ENCODE data around the gene TAAR2.
"Not testable (repeated sequence)": the region's sequence is repeated elsewhere in the genome, so short reads cannot be mapped to it uniquely, and the experiment has no call there.

TAAR2 gene, protein sequence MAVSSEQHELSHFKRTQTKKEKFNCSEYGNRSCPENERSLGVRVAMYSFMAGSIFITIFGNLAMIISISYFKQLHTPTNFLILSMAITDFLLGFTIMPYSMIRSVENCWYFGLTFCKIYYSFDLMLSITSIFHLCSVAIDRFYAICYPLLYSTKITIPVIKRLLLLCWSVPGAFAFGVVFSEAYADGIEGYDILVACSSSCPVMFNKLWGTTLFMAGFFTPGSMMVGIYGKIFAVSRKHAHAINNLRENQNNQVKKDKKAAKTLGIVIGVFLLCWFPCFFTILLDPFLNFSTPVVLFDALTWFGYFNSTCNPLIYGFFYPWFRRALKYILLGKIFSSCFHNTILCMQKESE

GRCh38 chr6:132624175-132624574 is at the start of gene TAAR2:
Gene TAAR2, minus strand, starts transcription at chr6:132624275. Its CDS starts 0 bp downstream, at chr6:132624275.
- no peak for DNase-seq (ENCODE audit: low spot score)

DNA sequence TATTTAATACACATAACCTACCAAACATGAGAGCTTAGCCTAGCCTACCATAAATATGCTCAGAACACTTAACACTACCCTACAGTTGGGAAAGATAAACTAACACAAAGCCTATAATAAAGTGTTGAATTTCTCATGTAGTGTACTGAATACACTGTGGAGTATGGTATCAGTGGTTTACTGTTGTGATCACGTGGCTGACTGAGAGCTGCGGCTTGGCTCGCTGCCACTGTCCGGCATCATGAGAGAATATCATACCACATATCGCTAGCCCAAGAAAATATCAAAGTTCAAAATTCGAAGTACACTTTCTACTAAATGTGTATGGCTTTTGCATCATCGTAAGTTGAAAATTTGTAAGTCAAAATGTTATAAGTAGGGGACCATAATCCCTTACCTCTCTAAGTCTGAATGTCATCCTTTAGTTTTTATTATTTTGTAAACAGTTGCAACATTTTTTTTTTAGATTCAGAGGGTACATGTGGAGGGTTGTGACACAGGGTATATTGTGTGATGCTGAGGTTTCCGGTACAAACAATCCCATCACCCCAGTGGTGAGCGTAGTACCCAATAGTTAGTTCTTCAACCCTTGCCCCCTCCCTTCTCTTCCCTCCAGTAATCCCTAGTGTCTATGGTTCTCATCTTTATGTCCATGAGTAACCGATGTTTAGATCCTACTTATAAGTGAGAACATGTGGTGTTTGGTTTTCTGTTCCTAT is 49.5 kb upstream of the TAAR2 start:
- no peak for DNase-seq (ENCODE audit: low spot score)

DNA sequence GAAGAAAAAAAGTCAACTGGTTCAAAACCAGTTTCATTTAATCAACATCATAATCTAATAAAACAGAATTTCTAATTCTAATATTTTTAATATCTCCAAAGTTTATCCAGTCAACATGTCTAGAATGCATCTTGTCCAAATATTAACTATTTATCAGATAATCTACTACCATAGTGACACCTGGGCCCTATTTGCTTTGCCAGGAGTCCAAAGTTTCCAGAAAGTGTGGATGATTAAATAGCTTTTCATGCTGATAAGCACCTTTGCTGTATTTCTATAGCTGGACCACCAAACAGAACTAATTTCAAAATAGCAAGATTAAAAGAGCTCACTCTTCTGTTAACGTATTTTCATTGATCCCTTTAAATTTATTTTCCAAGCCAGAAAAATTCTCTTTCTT is 47.2 kb upstream of the TAAR2 start:
- DNase-seq (ENCODE audit: low spot score) = no peak

DNA sequence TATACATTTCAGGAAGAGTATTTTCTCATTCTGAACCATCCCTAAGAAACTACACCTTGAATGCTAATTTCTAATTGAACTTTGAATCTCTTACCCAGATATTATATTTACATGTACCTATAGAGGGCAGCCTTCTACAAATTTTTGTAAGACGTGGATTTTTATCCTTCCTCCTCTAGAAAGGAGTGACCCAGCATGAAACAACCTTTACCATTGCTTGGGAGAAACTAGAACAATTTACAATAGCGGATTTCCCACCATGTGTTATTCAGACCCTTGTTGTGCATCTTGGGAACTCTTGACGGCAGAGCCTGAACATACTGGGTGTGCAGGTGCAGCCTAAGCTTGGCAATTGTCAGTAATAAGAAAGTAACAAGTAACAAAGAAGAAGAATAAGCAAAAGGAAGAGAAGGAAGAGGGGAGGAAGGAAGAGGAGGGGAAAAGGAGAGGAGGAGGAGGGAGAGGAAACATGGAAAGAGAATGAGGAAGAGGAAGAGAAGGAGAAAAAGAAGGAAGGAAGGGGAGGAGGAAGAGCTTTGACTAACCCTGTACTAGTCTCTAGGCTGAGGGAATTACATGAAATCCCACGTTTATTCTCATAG is 45.7 kb upstream of the TAAR2 start:
- DNase-seq (ENCODE audit: low spot score) = peak; percentile 27

- no peak for DNase-seq (ENCODE audit: low spot score)
Measured at GRCh38 chr6:132666118-132666517, 42.0 kb upstream of the TAAR2 start.

DNA sequence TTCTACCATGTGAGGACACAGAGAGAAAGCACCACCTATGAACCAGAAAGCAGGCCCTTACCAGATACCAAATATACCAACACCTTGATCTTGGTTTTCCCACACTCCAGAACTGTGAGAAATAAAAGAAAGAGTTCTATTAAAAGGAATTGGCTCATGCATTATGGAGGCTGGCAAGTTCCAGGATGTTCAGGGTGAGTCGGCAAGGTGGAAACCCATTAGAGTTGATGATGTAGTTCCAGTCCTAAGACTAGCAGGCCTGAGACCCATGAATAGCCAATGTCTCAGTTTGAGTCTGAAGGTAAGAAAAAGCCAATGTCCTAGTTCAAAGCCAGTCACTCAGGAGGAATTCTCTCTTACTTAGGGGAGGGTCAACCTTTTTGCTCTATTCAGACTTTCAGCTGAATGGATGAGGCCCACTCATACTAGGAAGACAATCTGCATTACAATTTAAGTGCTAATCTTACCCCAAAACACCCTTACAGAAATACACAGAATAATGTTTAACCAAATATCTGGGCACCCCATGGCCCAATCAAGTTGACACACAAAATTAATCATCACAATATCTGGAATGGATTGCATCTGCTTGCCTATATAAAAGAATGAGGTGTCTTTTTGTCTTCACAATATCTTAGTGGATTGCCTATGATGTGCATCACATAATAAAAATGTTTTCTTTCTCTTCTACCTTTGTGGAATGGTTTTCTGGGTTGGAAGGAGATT is 40.4 kb upstream of the TAAR2 start:
- no peak for DNase-seq (ENCODE audit: low spot score)

DNA sequence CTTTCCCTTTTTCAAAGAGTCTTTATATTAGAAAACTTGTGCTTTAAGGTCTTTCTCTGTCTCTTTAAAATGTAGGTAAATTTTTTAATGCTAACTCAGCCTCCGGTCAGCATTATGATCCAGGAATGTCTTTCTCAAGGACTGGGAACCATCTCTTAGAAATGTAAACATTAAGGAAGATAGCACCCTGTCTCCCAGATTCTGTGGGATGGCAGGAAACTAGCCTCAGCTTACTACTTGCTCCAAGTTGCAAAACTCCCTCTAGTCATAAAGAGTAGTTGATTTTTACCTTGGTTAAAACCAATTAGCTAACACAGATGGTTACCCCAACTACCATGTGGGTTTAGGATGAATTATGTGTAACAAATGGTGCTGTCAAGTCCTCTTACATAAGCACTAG is 39.6 kb upstream of the TAAR2 start:
- DNase-seq (ENCODE audit: low spot score) = no peak

DNA sequence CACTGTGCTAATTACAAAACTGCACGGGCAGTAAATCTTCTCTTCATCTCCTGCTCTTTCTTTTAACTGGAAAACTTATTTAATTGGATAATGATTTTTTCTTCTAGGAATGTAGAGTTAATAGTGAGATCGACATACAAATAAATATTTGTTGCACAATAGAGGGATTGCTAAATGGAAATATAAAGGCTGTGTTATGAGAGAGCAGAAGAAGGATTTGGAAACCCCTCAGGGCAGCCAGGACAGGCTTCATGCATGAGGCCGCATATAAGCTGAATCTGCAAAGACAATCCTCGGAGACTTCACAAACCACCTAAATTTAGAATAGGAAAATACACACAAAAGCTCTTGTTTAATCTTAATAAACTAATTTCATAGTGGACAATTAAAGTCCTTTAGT is 37.8 kb upstream of the TAAR2 start:
- no peak for DNase-seq (ENCODE audit: low spot score)

DNA sequence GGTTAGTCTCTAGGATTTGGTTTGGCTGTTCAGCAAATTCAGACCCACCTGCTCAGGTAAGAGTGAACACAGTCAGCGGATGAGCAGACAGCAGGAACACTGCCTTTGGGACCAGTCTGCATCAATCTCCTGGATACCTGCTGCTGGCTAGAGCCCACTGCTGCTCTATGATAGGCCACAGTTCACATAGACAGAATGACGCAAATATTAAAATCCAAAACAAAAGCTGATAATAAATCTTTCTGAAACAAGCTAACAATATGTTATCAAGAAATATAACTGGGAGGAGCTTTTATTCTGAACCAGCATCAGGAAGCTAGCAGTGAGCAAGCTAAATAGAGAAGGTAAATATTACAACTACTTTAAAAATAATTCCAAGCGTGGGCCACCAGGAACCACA is 35.0 kb upstream of the TAAR2 start, which contains the start of gene TAAR1:
Gene TAAR1 (minus strand): TSS at position 101 of the 400 bp plus-strand sequence. CDS start 13,179 bp downstream, outside the sequence.
- DNase-seq (ENCODE audit: low spot score) = no peak

DNA sequence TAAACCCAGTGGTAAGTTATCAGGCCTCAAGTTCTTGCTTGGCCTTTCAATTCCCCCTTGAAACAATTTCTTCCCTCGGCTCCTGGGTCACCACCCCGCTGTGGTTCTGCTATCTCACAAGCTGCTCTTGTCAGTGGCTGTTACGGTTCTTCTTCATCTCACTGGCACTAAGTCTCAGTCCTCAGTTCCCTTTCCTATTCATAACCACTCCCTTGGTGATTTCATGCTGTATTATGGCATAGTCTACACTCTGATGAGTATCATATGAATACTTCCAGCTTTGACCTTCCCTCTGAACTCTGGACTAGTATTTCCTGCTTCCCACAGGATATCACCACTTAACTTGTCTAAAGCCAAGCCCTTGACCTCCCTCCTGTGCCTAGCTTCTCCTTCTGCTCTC is 27.0 kb upstream of the TAAR2 start:
- DNase-seq (ENCODE audit: low spot score) = peak; percentile 9

GRCh38 chr6:132650429-132650828 is 26.4 kb upstream of the TAAR2 start:
- no peak for DNase-seq (ENCODE audit: low spot score)

DNA sequence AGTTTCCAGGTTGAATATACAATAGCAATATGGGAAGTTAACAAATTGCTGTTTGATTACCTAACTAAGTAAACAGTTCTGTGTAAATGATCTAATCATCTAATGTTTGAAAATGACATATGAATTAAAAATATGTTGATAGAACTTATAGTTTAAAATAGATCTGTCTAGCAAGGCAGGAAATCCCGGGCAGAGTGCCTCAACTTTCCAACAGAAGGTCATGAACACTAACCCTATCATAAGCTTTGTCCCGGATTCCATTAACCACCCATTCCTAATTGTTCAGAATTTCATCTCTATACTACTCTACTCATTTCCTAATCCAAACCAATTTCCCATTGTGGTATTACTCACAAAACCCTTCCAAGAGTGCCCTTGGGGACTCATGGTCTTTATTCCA is 24.8 kb upstream of the TAAR2 start:
- DNase-seq (ENCODE audit: low spot score) = no peak

- no peak for DNase-seq (ENCODE audit: low spot score)
Measured at GRCh38 chr6:132648356-132648755, 24.3 kb upstream of the TAAR2 start.

DNA sequence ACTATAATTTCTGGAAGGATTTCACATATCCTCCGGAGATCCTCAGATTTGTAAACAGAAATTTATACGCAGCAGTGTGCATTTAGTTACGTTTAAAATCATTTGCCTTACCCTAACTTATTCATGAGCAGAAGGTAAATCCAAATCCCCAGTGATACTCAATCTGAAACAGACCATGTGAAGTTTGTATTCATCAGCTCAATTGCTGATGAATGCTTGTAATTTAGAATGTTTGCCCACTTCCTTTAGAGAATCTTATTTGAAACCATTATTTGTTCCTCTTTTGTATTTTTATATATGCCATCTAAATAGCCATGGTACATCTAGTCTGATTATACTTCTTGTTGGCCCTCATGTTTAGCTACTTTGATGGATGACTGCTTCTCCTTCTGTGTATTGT is 19.5 kb upstream of the TAAR2 start:
- peak; percentile 31 for DNase-seq (ENCODE audit: low spot score)

DNA sequence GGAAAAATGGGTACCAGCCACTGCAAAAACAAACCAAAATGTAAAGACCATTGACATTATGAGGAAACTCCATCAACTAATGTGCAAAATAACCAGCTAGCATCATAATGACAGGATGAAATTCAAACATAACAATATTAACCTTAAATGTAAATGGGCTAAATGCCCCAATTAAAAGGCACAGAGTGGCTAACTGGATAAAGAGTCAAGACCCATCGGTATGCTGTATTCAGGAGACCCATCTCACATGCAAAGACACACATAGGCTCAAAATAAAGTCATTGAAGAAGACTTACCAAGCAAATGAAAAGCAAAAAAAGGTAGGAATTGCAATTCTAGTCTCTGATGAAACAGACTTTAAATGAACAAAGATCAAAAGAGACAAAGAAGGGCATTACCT is 13.1 kb upstream of the TAAR2 start:
- not testable (repeated sequence) for DNase-seq (ENCODE audit: low spot score)

DNA sequence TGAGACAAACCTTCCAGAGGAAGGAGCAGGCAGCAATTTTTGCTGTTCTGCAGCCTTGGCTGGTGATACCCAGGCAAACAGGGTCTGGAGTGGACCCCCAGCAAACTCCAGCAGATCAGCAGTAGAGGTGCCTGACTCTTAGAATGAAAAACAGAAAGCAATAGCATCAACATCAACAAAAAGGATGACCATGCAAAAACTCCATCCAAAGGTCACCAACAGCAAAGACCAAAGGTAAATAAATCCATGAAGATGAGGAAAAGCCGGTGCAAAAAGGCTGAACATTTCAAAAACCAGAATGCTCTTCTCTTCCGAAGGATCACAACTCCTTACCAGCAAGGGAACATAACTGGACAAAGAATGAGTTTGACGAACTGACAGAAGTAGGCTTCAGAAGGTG is 11.8 kb upstream of the TAAR2 start:
- DNase-seq (ENCODE audit: low spot score) = not testable (repeated sequence)

- DNase-seq (ENCODE audit: low spot score) = not testable (repeated sequence)
Measured at GRCh38 chr6:132635288-132635687, 11.2 kb upstream of the TAAR2 start.

DNA sequence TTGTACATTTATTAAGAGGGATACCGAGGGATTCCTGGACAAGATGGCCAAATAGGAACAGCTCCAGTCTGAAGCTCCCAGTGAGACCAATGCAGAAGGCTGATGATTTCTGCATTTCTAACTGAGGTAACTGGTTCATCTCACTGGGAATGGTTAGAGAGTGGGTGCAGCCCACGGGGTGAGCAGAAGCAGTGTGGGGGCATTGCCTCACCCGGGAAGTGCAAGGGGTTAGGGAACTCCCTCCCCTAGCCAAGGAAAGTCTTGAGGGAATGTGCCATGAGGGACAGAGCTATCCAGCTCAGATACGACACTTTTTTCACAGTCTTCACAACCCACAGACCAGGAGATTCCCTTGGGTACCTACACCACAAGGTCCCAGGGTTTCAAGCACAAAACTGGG is 10.7 kb upstream of the TAAR2 start:
- DNase-seq (ENCODE audit: low spot score) = no peak

DNA sequence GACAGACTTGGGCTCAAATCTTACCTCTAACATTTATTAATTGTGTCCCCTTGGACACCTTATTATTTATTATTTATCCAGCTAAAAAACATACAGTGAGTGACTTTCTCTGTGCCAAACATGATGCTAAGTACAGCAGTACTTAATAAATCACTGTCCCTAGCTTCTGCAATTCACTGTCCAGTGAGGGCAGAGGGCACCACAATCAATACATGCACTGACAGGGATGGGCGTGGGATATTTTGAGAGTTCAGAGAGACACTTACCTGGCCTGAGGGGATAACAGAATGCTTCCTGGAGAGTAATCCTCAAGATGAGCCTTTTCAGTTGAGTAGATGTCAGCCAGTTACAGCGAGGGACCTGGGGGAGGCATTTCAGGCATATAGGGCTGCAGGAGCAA is 9.3 kb upstream of the TAAR2 start:
- no peak for DNase-seq (ENCODE audit: low spot score)

- no peak for DNase-seq (ENCODE audit: low spot score)
Measured at GRCh38 chr6:132623106-132623845, 799 bp downstream of the TAAR2 start.

DNA sequence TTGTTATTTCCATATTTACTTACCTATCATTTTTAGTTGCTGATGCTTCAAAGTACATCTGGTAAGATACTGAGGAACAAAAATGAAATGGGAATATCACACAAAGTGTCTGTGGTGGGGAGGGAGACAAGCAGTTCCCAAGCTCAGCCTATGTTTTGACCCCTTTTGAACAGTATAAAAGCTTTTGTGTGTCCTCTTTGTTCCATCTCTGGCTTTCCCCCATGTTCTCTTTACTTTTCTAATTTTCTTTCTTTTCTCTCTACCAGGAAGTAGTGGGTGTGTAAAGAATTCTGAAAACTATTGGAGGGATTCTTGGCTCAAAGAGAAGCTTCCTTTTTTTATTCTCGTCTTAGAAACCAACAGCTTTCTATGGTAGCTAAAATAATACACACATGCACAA is 7.4 kb downstream of the TAAR2 start:
- DNase-seq (ENCODE audit: low spot score) = no peak

DNA sequence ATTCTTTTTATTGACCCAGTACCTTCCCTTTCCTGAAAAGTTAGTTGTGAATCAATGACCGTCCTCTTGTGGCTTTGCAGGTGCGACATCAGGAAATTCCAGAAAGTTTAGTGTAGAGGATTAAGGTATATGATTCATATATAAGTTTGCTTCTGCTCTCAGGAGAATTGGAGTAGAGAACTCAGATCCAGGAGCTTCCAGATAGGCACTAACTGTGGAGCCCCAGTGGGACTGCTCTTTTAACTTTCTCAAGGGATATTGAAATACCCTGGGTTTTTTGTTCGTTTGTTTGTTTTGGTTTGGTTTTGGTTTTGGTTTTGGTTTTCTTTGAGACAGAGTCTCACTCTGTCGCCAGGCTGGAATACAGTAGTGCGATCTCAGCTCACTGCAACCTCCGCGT is 9.5 kb downstream of the TAAR2 start:
- DNase-seq (ENCODE audit: low spot score) = no peak

All from germinal center (tissue), 1 donor.